Islet precursor cell (in vitro differentiated cells): ENCODE measurements around the gene CCNE1.
A peak's percentile ranks its signal among the peaks of the same experiment; 100 is the strongest.

ENCODE experiments used
- DNase-seq: peaks from one replicate; pipeline ENCODE4 v3.0.0-alpha.2; 2018

CCNE1 gene

DNA sequence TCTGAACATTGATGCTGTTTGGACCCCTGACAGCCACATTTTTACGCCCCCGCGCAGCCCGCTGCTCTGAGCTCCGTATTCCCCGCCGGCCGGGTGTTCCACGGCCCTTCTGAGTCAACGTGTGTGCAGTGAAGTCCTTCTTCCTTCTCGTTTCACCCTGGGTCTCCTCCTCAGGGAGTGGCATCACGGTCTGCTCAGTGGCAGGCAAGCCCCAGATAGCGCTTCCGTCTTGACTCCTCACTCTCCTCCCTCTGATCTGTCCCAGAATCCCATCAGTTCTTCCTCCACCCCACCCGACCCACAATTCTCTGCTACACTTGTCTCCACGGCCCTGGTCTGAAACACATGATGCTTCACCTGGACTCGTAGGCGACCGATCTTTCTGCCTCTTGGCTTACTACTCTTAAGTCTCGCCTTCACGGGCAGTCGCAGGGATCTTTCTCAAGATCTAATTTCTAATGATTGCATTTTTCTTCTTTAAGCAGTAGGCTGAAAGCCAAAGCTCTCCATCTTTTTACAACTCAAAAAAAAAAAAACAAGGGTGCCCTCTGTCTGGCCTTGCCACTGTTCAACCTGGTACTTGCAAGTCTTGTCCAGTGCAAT, 33.9 kb downstream of the CCNE1 start:
- peak; percentile 76 for DNase-seq

DNA sequence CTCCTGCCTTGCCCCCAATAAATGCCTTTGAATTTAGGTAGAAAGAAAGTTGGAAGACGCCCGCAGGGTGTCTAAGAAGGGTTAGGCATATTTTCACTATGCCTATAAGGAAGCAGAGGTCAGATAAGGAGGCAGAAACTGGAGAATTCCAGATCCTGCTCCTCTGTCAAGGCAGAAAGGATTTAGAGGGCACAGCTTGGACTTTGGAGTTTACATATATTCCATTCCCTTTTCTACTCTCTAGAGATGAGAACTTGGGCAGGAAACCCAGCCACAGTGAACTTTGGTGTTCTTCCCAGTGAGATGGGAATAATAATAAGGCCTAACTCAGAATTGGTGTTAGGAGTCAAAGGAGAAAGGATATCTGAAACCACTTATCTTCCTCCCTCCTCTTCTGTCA, 37.4 kb downstream of the CCNE1 start:
- DNase-seq: no peak

DNA sequence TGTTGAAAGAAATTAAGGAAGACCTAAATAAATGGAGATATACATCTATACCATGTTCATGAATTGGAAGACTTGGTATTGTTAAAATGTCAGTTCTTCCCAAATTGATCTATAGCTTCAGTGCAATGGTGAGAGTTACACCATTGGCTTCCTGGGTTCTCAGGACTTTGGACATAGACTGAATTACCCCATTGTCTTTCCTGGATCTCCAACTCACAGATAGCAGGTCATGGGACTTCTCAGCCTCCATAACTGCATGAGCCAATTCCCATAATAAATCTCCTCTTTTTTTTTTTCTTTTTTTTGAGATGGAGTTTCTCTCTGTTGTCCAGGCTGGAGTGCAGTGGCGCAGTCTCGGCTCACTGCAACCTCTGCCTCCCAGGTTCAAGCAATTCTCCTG, 38.7 kb downstream of the CCNE1 start:
- no peak for DNase-seq

DNA sequence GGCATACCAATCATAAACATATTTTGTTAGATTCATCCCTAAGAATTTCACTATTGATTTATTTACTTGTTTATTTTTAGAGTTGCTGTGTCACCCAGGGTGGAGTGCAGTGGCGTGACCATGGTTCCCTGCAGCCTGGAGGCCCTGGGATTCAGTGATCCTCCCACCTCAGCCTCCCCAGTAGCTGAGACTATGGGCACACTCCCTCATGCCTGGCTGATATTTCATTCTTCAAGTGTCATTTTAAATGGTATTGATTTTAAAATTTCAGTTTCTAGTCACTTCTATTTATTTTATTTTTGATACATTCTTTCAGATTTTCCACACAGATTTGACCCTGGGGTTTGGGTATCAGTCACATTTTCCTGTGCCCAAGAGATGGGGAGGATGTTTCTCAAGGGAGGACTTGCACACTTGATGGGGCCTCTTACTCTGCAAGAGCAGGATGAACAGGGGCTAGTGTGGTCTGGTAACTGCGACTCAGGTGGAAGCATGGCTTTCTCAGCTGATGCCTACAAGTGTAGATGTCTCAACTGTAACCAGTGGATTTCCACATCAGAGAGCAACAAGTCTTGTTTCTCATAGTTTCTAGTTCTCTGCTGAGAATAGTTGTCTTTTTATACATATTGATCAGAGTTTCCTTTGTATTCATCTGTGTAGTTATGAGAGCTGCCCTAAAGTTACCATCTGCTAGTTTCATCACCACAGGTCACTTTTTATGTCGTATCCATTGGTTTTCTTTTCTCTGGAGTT, 40.2 kb downstream of the CCNE1 start:
- no peak for DNase-seq

DNA sequence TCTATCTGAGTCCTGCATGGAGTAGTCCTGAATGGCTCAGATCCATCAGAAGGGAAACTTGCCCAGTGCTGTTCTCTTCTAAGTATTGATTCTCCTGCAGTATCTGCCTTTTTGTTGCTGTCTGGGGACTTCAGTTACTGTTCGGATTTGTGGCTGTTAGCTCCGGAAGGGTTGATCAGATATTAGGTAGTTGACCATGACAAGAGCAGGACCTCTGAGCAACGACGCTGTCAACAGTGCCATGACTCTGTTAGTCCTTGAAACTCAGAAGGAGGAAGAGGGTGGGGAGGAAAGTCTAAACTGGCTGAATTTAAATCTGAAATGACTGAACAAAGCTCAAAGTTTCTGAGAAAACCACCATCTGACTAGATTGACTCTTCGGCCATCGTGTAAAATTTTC, 42.2 kb downstream of the CCNE1 start:
- DNase-seq: no peak

DNA sequence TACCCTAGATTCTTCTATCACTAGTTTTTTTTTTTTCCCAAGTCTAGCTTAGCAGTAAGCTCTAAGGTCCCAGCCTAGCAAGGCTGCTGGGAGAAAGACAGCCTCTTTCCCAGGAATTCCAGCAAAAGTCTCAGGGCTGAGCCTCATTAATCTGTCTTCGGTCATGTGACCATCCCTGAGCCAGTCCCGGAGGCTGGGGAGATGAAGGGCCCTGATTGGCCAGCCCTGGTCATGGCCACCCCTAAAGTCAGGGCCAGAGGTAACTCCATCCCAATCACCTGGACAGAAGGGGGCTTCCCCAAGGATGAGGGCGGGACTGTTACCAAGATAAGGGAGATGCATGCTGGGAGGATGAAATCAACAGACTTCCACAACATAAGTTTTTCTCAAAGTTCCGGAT, 43.3 kb downstream of the CCNE1 start:
- DNase-seq: no peak

DNA sequence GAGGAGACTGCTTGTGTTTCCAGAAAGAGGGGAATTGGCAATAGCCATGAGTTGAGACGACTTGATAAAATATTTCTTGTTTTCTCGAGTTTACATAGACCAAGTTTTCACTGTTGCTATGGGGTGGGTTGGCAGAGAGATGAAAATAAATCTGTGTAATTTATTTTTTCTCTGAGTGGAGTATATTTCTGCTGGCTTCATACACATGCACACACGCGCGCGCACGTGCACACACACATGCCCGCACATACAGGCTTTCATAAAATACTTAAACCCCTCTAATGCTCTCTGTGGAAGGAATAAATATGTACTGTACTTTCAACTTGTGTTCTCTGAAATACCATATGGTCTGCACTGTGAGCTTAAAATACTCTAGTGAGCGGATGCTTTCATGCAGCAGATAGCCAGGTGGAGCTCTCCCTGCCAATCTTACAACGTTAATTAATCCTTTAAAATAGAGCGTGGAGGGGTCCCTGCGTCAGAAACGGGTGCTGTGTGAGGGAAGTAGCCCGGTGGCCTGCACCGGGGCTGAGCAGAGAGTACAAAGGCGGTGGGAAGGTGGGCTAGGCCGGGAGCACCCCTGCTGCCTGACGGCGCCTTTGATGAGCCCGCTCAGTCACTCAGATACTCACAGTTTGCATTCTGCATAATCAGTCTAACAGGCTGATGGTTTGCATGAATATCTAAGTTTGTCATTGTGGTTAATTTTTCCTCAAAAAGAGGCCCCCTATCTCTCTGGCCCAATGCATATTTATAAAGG, 44.1 kb downstream of the CCNE1 start:
- no peak for DNase-seq

DNA sequence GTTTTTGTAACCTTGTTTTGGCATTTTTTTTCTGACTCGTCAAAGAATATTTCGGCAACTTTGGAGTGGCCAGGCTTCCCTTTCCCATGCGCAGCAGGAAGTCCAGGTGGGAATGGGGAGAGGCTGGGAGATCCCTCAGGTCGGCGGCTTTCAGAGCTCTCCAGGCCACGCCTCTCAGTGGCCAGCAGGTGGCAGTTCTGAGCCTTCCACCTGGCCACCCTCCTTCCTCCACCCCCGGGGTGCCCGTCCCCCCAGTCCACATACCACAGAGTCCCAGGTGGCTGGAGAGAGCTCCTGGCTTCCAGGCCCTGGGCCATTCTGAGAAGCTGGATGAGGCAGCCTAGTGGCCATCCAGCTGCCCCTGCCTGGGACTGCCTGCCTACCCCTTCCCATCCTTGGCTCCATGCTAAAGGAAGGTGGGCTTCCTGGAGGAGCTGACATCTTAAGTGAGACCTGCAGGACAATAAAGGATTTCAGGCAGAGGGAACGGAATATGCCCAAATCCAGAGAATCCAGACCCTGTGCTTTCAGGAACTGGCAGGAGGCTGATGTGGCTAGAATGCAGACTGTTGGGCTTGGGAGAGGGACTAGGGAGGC, 46.3 kb downstream of the CCNE1 start:
- peak; percentile 67 for DNase-seq

DNA sequence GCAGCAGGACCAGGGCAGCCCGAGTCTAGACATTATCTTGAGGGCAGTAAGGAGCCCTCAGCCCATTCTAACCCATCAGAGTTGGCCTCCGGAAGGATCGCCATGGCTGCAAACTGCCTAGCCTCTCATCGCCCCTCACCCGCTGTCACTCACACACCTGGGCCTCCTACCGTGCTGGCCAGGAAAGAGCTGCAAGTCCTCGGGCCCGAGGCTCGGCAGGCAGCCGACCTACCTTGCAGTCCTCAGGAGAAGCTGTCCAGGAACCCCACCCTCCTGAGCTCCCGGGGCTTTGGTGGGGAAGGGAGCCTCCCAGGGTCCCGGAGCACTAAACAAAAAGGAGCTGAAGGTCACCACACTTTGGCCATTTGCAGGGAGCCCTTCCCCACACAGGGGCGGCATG, 46.8 kb downstream of the CCNE1 start:
- no peak for DNase-seq

DNA sequence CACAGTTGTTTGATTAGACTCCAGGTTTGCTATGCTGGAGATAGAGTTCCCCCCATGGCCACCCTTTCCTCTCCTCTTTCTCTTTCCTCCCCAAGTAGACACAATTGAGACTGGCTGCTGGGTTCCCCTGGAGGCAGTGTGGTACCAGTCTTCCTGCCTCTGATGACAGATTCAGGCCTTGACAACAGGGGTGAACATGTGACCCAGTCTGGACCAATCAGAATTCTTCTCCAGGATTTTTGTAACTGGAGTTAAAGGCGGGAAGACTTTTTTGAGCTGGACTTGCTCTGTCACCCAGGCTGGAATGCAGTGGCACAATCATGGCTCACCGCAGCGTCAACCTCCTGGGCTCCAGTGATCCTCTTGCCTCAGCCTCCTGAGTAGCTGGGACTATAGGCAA, 48.7 kb downstream of the CCNE1 start:
- DNase-seq: no peak

DNA sequence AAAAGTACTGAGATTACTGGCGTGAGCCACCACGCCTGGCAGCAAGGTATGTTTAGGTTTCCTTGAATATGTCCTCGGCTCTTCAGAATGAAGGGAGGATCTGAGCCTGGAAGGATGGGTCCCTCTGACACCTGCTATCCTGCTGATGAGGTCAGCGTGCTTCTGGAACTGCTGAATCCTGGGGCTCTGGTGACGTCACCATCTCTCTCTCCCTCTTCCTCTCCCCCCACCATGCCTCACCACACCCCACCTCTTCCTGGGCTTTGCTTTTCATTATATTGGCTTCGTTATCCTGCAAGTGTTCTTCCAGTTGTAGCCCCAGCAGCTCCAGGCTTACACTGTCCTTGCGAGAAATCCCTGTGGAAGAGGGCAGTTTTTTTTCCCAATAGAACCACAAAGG, 49.8 kb downstream of the CCNE1 start:
- DNase-seq: no peak

DNA sequence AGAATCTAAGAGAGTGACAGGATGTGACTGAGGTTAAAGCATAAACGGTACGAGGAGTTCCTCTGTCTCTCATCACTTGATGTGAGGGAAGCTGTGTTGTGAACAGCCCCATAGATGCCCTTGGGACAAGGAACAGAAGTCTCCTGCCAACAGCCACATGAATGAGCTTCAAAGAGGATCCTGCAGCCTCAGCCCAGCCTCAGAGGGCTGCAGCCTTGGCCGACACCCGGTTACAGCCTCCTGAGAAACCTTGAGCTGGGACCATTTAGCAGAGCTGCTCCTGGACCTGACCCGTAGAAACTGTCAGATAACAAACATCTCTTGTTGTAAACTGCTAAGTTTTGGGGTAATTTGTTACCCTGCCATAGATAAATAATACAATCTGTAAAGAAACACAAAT, 54.2 kb downstream of the CCNE1 start:
- DNase-seq: no peak

DNA sequence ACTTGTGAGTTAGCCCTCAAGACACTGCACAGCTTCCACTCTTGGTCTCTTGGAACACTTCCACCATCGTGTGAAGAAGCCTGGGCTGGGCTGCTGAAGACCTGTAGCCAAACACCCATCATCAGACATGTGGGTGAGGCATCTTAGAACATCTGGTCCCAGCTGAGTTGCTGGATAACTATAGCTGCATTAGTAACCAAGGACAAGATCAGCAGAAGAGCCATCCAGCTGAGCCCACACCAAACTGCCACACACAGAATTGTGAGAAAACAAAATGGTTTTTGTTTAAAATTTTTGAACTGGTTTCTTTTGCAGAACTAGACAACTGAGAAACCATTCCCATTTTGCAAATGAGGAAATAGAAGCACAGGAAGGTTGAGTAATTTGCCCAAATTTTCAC, 56.2 kb downstream of the CCNE1 start:
- DNase-seq: no peak

DNA sequence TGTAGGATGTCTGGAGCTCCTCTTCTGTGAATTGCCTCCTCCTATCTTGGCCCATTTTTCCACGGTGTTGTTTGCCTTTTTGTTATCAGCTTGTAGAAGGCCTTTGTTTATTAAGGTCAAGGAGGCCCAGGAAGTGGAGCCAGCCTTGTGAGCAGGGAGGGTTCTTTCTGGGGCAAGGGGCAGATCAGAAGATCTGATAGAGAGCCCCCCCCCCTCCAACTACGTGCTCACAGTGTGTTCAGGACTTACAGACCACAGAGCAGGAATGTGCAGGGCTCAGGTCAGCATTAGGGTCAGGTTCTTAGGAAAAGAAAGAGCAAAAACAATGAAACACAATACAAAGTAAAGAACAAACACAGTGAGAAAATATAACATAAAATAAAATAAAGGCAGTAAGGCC, 59.4 kb downstream of the CCNE1 start:
- peak; percentile 80 for DNase-seq

DNA sequence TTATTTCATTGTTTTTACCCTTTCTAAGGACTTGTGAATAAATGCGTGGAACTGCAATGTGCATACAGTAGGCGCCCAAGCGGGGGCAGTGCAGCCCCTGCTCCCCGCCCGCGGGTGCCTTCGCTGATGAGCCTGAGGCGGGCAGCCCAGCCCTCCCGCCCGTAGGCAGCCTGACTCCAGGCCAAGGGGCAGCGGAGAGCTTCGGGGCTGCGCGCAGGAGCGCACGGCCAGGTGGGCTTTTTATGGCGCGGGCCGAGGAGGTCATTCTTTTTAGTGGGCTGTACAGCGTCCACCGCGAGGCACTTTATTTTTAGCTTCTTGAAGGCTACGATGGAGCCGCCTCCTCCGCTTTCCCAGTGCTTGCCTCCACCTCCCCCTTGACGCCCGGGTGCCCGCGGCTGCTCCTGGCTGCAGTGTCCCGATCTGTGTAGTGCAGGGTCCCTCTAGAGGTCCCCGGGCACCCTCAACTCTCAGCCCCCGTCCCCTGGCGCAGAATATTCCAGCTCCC, 60.5 kb downstream of the CCNE1 start:
- DNase-seq: no peak

DNA sequence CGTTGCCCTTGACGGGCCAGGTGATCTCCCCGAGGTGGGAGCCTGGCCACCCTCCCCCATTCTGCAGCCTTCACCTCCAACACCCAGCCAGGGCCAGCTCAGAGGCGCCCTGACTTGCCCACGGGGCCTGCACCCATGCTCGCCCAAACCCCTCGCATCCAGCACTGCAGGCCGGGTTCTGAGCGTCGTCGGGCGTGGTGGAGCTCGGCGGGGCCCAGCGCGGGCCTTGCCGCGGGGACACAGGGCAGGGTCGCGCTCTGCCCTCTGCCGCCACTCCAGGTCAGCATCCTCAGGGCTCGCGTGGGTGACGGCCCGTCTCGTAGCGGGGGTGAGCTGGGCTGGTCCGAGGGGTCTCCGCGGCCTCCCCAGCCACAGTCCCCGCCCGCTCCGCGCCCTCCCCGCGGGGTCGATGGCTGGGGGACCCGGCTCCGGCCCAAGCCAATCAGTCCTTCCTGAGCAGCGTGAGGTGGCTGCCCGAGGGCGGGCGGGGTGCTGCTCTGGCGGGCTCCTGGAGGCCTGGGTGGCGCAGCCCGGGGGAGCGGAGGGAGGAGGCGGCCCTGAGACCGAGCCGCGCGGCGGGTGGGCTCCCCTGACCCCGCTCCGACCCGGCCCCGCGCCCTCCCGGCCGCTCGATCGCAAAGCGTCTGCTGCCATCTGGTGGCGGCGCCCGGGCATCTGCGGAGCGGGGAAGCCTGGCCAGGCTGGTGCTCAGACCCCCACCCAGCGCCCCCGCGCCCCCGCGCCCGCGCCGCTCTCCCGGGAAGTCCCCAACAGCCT, 61.4 kb downstream of the CCNE1 start:
- peak; percentile 79 for DNase-seq
